Stimulated activated naive CD4-positive, alpha-beta T cell (primary cell): Measurements from ENCODE around the gene TNFRSF6B.

Experiments
- DNase-seq, 6 experiments: peaks; one replicate each; lab custom pipeline; 2025; lab: John Stamatoyannopoulos, UW

The TNFRSF6B gene

DNA sequence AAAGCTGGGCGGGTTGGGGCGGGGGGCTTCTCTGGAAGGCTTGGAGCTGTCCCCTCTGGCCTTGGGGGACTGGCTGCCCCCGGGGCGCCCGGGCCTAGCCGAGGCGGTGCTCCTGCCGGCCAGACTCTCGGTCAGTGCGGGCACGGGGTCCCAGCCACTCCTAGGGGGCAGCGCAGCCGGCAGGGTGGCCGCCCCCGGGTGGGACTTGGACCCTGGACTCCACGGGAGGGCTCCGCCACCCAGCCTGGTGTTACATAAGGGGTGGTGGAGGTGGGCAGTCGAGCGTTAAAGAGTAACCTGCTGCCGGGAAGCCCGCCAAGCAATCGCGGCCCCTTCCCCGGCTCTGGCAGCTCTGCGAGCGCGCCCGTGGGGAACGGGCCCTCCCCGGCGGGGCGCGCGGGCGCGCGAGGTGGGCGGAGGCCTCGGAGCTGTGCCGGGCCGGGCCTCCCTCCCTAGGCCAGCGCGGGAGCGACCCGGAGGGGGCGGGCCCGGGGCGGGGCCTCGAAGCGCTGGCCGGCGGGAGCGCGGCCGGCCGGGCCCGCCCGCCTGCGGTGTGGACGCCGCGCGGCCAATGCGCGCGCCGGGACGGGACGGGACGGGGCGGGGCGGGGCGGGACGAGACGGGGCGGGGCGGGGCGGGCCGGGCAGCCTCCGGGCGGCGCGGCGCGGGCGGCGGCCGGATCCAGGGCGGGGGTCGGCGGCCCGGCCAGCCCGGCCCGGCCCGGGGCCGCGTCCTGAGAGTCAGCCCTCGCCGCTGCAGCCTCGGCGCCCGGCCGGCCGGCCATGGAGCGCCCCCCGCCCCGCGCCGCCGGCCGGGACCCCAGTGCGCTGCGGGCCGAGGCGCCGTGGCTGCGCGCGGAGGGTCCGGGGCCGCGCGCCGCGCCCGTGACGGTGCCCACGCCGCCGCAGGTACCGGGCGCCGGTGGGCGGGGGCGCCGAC, 42.9 kb downstream of the TNFRSF6B start, which contains the start of gene SLC2A4RG:
Gene SLC2A4RG, plus strand, starts transcription at position 647 of the 940 bp plus-strand sequence. Its CDS starts 137 bp downstream, at position 784.
- peak; percentile 48 to 76 (median 60) for DNase-seq

DNA sequence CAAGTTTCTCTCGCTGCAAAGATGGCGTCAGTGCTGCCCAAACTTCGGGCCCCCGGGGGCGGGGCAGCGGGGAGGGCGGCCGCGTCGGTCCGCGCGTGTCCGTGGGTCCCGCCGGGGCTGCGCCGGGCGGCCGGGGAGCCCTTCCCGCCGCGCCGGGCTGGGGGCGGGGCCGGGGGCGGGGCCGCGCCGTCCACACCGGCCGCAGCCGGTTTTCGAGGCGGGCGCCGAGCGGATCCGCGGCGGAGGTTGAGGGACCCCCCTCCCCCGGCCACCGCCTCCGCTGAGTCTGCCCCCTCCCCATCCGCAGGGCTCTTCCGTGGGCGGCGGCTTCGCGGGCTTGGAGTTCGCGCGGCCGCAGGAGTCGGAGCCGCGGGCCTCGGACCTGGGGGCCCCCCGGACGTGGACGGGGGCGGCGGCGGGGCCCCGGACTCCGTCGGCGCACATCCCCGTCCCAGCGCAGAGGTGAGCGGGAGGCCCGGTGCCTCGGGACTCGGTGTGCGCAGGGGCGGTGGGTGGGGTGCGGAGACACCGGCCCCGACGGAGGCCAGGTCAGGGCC, 43.7 kb downstream of the TNFRSF6B start:
- peak; percentile 44 to 73 (median 64) for DNase-seq

DNA sequence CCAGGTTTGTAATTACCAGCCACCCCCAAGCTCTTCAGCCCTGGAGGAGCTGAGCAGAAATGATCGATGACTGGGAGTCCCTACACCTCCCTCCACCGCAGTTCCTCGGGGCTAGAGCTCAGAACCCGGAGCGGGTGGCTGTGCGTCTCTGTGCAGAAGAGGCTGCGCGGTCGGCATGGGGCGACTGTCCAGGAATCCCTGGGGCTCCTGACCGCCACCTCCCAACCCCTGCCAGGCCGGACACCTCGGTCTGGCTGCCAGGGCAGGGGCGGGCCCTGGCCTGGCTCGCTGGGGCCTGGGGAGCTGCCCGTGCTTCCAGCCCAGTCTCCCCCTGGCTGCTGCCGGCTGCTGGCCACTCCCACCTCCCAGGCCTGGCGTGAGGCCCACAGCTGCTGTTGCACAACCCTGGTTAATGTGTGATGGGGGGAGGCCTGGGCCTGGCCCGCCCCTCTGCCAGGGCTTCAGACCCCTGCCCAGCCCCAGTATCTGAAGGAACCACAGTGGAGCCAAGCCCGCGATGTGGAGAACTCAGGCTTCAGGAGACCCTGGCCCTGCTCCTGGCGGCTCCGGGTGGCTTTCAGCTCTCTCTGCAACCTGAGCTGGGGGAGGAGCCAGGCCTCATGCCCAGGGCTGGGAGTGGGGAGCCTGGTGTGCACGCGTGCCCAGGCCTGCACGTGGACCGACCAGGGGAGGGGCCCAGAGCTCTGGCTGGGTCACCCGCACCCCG, 44.3 kb downstream of the TNFRSF6B start:
- DNase-seq, result peak; percentile 29 to 64 (median 45)

DNA sequence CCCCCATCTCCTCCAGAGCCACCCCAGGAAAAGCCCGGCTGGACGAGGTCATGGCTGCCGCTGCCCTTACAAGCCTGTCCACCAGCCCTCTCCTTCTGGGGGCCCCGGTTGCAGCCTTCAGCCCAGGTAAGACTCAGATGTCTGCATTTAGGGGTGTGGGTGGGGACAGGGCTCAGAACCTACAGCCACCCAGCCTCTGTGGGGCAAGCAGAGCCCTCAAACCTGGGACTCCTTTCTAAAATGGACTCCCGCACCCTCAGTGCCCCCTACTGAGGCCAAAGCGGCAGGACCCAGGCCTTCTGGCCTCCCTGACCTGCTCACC, 44.9 kb downstream of the TNFRSF6B start:
- no peak for DNase-seq

DNA sequence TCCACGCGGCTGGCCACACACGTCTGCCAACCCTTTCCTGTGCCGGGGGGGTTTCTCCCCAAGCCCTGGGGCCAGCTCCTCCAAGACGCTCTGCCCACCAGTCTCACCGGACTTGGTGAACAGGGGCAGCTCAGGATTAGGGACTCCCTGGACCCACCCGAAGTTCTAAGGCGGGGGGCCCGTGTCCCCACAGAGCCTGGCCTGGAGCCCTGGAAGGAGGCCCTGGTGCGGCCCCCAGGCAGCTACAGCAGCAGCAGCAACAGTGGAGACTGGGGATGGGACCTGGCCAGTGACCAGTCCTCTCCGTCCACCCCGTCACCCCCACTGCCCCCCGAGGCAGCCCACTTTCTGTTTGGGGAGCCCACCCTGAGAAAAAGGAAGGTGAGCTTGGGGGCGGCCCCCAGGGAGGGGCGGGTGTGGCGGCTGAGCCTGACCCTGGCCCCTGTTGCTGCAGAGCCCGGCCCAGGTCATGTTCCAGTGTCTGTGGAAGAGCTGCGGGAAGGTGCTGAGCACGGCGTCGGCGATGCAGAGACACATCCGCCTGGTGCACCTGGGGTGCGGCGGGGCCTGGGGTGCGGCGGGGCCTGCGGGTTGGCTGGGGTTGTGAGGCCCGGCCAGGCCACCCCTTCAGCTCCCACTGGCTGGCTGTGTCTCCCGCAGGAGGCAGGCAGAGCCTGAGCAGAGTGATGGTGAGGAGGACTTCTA, 45.4 kb downstream of the TNFRSF6B start:
- DNase-seq, result no peak

DNA sequence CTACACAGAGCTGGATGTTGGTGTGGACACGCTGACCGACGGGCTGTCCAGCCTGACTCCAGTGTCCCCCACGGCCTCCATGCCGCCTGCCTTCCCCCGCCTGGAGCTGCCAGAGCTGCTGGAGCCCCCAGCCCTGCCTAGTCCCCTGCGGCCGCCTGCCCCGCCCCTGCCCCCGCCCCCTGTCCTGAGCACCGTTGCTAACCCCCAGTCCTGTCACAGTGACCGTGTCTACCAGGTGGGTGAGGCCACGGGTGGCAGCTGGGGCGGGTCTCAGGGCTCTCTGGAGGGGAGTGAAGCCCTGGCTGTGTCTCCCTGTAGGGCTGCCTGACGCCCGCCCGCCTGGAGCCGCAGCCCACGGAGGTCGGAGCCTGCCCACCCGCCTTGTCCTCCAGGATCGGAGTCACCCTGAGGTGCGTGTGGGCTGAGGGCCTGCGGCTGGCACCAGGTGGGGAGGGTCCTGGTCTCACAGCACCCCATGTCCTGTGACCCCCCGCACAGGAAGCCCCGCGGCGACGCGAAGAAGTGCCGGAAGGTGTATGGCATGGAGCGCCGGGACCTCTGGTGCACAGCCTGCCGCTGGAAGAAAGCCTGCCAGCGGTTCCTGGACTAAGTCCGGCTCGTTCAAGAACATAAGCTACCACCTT, 46.1 kb downstream of the TNFRSF6B start:
- no peak for DNase-seq

DNA sequence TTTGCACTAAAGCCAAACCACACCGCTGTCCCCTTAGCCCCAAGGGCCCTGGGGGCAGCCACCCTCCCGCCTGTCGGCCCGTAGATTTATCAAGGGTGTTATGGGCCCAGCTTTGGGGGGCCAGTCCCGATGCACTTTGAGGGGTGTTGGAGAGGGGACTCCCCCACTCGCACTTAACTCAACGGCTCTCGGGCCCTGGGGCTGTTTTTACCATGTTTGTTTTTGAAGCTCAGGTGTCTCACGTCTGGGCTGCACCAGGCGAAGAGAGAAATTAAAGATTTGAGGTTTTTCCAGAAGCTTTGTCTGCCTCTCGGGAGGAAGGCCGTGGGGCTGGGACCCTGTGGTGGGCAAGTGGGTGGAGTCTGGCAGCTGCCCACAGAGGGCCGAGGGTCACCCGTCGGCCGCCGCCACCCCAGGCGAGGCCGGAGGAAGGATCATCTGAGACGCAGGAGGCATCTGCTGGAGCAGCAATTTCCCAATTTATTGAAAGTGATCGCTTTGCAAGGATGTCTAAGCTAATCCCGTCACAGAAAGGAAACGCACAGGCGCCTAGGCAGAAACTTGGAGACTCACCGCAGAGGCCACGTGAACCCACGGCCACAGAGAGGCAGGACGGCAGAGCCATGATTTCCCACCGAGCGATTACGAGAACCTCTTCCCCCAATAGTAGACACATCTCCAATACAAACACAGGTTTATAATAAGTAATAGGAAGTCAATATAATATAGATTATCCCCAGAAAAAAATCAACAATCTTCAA, 46.9 kb downstream of the TNFRSF6B start:
- DNase-seq, result no peak

DNA sequence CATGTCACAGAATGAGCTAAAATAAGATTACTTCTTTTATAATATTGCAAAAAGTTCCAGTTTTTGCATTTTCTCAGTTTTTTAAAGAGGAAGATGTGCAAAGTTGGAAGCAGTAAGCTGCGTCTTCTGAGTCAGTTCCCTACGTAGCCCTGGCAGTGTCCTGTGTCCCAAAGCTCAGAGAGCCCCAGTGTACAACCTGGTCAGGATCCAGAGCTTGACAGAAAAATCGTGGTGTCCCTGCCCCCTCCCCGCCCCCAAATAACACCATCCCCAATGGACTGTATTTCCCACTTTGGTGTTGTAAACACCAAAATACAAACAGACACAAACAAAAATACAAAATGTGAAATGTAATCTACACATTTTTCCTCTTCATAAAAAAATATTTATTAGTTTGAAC, 47.7 kb downstream of the TNFRSF6B start:
- DNase-seq, result no peak

DNA sequence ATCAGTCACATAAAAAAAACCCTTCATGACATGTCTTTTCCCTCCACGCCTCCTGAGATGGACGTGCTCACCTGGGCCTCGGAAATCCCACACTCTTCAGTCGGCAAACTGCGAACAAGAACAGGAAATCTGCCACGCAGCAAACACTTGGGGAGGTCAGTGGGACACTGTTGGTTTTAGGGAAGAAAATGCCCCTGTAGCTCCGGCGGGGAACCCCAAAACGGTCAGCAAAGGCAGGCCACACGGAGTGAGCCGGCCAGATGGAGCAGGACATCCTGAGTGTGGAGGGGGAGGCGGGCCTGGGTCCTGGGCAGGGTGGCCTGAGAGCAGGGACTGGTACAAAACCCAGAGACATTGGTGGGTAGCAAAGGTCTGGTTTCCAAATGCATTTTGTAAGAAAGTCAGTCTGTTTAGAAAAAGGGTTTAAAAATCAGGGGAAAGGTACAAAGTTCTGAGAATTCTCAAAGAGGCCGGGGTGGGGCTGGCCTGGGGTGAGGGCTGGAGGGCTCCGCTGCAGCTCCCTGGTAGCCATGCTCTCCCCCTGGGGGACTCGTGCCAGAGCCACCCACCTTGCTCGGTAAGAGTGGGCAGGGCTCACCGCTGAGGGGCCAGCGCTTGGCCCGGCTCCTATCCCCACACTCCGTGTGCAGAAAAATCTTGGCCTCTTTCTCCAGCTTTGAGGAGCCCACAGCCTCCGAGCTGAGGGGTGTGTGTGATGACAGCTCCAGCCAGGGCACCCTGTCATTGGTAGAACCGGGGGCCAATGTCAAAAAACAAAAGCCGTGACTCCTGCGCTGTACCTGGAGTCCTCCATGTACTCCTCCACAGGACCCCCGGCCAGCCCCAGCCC, 48.3 kb downstream of the TNFRSF6B start:
- DNase-seq, result no peak

DNA sequence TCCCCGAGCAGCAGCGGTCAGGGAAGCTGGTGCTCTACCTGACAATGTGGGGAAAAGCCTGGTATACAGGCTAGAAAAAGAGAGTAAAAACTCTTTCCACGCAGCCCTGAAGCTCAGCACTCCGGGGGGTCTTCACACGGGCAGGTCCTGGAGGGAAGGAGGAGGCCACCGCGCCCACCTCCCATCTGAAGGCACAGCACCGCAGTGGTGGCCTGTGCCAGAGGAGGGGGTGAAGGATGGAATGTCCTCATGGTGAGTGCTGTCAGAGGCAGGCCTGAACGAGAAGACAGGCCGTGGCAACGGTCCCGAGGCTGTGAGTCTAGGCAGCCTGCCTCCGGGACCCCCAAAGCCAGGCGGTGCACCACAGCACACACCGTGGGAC, 49.0 kb downstream of the TNFRSF6B start:
- DNase-seq, result no peak

DNA sequence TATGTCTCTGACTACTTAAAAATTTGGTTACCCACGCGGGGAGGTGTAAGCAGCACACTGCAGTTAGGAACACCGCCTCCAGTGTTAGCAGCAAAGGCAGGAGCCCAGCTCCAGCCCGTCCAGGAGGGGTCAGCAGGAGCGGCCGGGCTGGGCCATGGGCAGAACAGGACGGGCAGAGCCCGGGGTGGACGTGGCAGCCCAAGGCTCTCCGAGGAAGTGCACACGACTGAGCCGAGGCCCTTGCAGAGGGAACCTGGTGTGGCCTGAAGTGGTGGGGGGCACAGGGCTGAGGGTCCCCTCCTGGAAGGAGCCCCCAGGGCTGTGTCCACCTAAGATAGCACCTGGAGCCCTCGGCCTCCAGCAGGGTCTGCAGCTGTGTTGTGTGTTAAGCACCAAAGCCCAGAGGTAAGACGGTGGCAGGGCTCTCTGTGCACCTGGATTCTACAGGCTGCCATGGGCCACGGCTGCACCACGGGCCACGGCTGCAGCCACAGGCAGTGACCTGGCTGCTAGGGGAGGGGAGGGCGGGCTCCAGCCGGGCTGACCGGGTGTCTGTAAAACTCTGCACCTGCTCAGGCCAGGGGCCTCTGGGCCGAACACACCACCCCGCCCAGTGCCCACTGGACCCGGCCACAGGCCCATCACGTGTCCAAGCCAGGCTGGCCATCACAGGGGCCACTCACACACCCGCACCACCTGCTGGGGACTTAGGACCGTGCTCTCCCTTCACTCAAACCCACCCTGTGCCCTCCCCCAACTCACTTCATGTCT, 49.7 kb downstream of the TNFRSF6B start:
- DNase-seq, result no peak

DNA sequence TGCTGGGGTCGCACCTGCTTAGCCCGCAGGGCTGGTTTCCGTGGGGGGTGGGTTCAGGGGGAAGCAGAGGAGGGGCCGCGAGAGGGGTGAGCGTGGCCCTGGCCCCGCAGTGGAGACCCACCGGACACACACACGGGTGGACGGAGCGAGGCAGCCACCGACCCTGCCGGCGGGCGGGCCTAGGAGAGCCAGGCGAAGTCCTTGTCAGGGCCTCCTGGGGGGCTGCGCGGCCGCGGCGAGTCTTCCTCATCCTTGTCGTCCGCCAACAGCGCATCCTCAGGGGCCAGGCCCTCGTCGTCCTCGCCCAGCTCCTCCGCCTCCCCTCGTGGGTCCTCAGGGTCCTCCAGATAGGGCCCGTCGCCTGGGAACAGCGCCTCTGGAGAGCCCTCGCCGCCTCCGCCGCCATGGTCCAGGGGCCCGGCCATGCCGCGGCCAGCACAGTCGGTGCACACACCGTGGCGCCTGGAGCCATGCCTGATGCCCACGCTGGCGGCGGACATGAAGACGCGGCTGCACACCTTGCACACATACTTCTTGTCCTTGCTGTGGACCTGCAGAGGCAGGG, 50.4 kb downstream of the TNFRSF6B start:
- no peak for DNase-seq

DNA sequence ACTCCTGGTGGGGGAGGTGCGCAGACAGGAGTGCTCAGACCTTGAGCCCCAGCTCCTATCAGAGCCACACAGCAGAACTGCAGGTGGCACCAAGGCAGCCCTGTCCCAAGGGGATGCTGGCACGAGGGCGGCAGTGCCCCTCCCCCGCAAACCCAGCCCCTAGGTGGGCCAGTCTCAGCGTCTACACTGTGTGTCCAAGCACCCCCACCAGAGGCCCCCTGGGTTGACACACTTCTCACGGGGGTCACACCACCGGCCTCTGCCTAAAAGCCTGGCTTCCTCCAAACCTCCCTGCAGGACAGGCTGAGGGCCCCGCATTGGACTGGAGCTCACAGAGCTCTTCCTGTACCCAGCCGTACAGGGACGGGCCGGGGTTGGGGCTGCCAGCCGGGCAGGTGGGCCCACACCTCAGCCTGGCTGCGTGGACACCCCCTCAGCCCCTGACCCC, 51.2 kb downstream of the TNFRSF6B start:
- no peak for DNase-seq
